GM23248 (cell line): Measurements from ENCODE around the gene APOL1. TPM values are rescaled to one million over a fixed set of nuclear protein-coding genes. Genes with fewer than 3 reads are reported as not detected.

Experiments
- DNase-seq: peaks from one replicate; pipeline ENCODE4 v3.0.0-alpha.2; 2015
- H2AFZ ChIP-seq: fragments of 200-600 bp; sonication (generic); 2 replicates; pipeline ENCODE4 v1.6.1; 2016; ENCODE audit warnings: antibody characterized with exemption
- H3F3A ChIP-seq: fragments of 200-600 bp; sonication (generic); 2 replicates; pipeline ENCODE4 v1.6.1; 2016; ENCODE audit warnings: mild to moderate bottlenecking, antibody characterized with exemption, mixed run types; ENCODE audit not compliant: insufficient read depth
- H3K27ac ChIP-seq: fragments of 200-600 bp; sonication (generic); 2 replicates; pipeline ENCODE4 v1.5.1; 2016; ENCODE audit warnings: mild to moderate bottlenecking
- H3K27me3 ChIP-seq: fragments of 200-600 bp; sonication (generic); replicated peaks from 2 replicates; pipeline ENCODE4 v1.6.1; 2016; ENCODE audit warnings: mild to moderate bottlenecking; ENCODE audit not compliant: insufficient read depth
- H3K36me3 ChIP-seq: fragments of 200-600 bp; sonication (generic); 2 replicates; pipeline ENCODE4 v1.6.1; 2016; ENCODE audit warnings: low read depth, mild to moderate bottlenecking
- H3K4me1 ChIP-seq: fragments of 200-600 bp; sonication (generic); 2 replicates; pipeline ENCODE4 v1.6.1; 2016; ENCODE audit warnings: mild to moderate bottlenecking; ENCODE audit not compliant: insufficient read depth
- H3K4me2 ChIP-seq: fragments of 200-600 bp; sonication (generic); one replicate; pipeline ENCODE4 v1.6.1; 2016; ENCODE audit warnings: mild to moderate bottlenecking; ENCODE audit not compliant: unreplicated experiment
- H3K4me3 ChIP-seq: fragments of 200-600 bp; sonication (generic); 2 replicates; pipeline ENCODE4 v1.5.1; 2016; ENCODE audit warnings: mild to moderate bottlenecking
- H3K79me2 ChIP-seq: fragments of 200-600 bp; sonication (generic); 2 replicates; pipeline ENCODE4 v1.6.1; 2016; ENCODE audit warnings: mild to moderate bottlenecking; ENCODE audit not compliant: insufficient read depth
- H3K9ac ChIP-seq: fragments of 200-600 bp; sonication (generic); 2 replicates; pipeline ENCODE4 v1.6.1; 2016; ENCODE audit warnings: mild to moderate bottlenecking
- H3K9me2 ChIP-seq: fragments of 200-600 bp; sonication (generic); 2 replicates; pipeline ENCODE4 v1.6.1; 2016; ENCODE audit warnings: mixed run types, mild to moderate bottlenecking, moderate library complexity; ENCODE audit not compliant: insufficient read depth
- H3K9me3 ChIP-seq: fragments of 200-600 bp; sonication (generic); one replicate; pipeline ENCODE4 v1.6.1; 2017; ENCODE audit warnings: low read depth
- H4K20me1 ChIP-seq: fragments of 200-600 bp; sonication (generic); 2 replicates; pipeline ENCODE4 v1.6.0; 2016; ENCODE audit not compliant: insufficient read depth
- EZH2 ChIP-seq: fragments of 200-600 bp; sonication (generic); IDR thresholded peaks from 2 replicates; pipeline ENCODE4 v1.6.1; 2018; ENCODE audit warnings: antibody characterized with exemption, mild to moderate bottlenecking; ENCODE audit not compliant: insufficient read depth, poor library complexity, severe bottlenecking
- EZH2phosphoT487 ChIP-seq: fragments of 200-600 bp; sonication (generic); IDR thresholded peaks from 2 replicates; pipeline ENCODE4 v1.6.1; 2018; ENCODE audit warnings: antibody characterized with exemption, moderate library complexity, mild to moderate bottlenecking, low read depth; ENCODE audit not compliant: insufficient read depth
- WGBS, 2 experiments: methylation state at CpG; one replicate each; pipeline ENCODE4 v1.1.6; 2015 to 2017; ENCODE audit warnings: low lambda C conversion rate in 2 of 2, low coverage in 1 of 2; ENCODE audit errors: missing lambda C conversion rate in 2 of 2; 5-methylcytosine and 5-hydroxymethylcytosine counted together
- in situ Hi-C: fragments of 300-500 bp; cut with MboI; formaldehyde crosslinking; loops from 2 replicates; pipeline ENCODE4 v1.15.0; 2020
- polyA plus RNA-seq: library from polyadenylated mRNA; unstranded; fragments of >200 nt; fragmentation: Nextera tagmentation; extraction: Ambion mirVana; gene quantifications from 2 replicates; pipeline ENCODE4 v1.2.1, GENCODE V29; 2016
- total RNA-seq: library from RNA; depleted of rRNA; stranded (reverse); fragments of >200 nt; shearing (Covaris generic); gene quantifications from 2 replicates; pipeline ENCODE4 v1.2.3, GENCODE V29; 2014

APOL1 gene
- total and polyA plus RNA-seq, 2 experiments from 2014 or later: 8.3 to 12.8 TPM

GRCh38 chr22:36211237-36211861 lies 41.6 kb upstream of the APOL1 start:
- H3K27ac ChIP-seq: no peak overlapping the region
- no peak overlapping the region for H3K9ac ChIP-seq
- no peak overlapping the region for H2AFZ ChIP-seq
- no peak for TF ChIP-seq EZH2phosphoT487
- no peak for TF ChIP-seq EZH2
- H3K9me3 ChIP-seq: no peaks in the 10 kb centered on the region
- in situ Hi-C loops: no loop called here
- H3K4me3 ChIP-seq: no peak overlapping the region
- H3K27me3 ChIP-seq: peaks cover 36% of the 10 kb centered on the region
- WGBS, 2 experiments: 66 to 77% methylated on average over 4 of the region's 4 CpGs
- no peaks in the 10 kb centered on the region for H3K79me2 ChIP-seq
- H4K20me1 ChIP-seq: no peaks in the 10 kb centered on the region
- no peak for DNase-seq
- no peaks in the 10 kb centered on the region for H3K4me1 ChIP-seq
- H3K9me2 ChIP-seq: no peaks in the 10 kb centered on the region
- H3K36me3 ChIP-seq: no peaks in the 10 kb centered on the region
- no peaks in the 10 kb centered on the region for H3F3A ChIP-seq
- H3K4me2 ChIP-seq: no peak overlapping the region

- Histone ChIP-seq H3K4me2 (no peak overlapping the region), H3K9me3 (no peaks in the 10 kb centered on the region), H3K27ac (no peak overlapping the region), H3K9me2 (no peaks in the 10 kb centered on the region), H3K27me3 (peaks cover 46% of the 10 kb centered on the region), H3F3A (no peaks in the 10 kb centered on the region), H3K4me1 (no peaks in the 10 kb centered on the region), H2AFZ (no peak overlapping the region), H3K79me2 (no peaks in the 10 kb centered on the region), H4K20me1 (no peaks in the 10 kb centered on the region), H3K9ac (no peak overlapping the region), H3K36me3 (no peaks in the 10 kb centered on the region), H3K4me3 (no peak overlapping the region)
- no peak for DNase-seq
- TF ChIP-seq EZH2: no peak
- no peak for TF ChIP-seq EZH2phosphoT487
- in situ Hi-C loops: no loop called here
Observed at GRCh38 chr22:36212901-36213300, 40.0 kb upstream of the APOL1 start.

DNA sequence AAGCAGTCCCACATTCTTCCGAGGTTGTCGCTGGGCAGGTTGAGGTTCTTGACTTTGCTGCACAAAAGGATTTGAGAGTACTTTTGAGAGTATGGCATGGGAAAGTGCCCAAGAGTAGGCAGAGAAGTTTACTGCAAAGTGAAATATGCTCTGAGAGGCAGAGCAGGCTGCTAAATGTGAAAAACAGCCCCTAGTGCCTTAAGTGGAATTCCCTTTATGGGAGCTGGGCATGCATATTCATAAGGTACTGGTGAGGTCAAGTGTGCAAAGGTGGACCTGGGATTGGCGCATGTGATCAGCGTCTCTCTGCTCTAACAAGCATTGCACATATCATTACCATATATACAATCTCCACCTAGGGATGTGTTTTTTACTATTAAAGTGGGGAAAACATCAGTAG lies 39.3 kb upstream of the APOL1 start:
- 66 to 71% methylated on average over 4 of the region's 4 CpGs for WGBS, 2 experiments
- H3K9me3 ChIP-seq: no peaks in the 10 kb centered on the region
- no peak overlapping the region for H3K4me3 ChIP-seq
- peaks cover 46% of the 10 kb centered on the region for H3K27me3 ChIP-seq
- no peaks in the 10 kb centered on the region for H3F3A ChIP-seq
- H4K20me1 ChIP-seq: no peaks in the 10 kb centered on the region
- H3K27ac ChIP-seq: no peak overlapping the region
- no peak overlapping the region for H3K4me2 ChIP-seq
- no peaks in the 10 kb centered on the region for H3K4me1 ChIP-seq
- H3K9me2 ChIP-seq: no peaks in the 10 kb centered on the region
- TF ChIP-seq EZH2phosphoT487: no peak
- no peak for TF ChIP-seq EZH2
- in situ Hi-C loops: no loop called here
- H3K36me3 ChIP-seq: no peaks in the 10 kb centered on the region
- no peak overlapping the region for H2AFZ ChIP-seq
- H3K9ac ChIP-seq: no peak overlapping the region
- no peaks in the 10 kb centered on the region for H3K79me2 ChIP-seq
- DNase-seq: no peak

- H3K79me2 ChIP-seq: no peaks in the 10 kb centered on the region
- H3K27me3 ChIP-seq: peaks cover 39% of the 10 kb centered on the region
- no peaks in the 10 kb centered on the region for H3K9me2 ChIP-seq
- H3K27ac ChIP-seq: no peak overlapping the region
- in situ Hi-C loops: no loop called here
- H3K4me3 ChIP-seq: no peak overlapping the region
- no peak for DNase-seq
- H3K9me3 ChIP-seq: no peaks in the 10 kb centered on the region
- H3K4me1 ChIP-seq: peaks cover 9% of the 10 kb centered on the region
- 74 to 77% methylated on average over 2 of the region's 2 CpGs for WGBS, 2 experiments
- no peak for TF ChIP-seq EZH2
- TF ChIP-seq EZH2phosphoT487: no peak
- no peak overlapping the region for H3K4me2 ChIP-seq
- H3F3A ChIP-seq: peaks cover 13% of the 10 kb centered on the region
- H2AFZ ChIP-seq: no peak overlapping the region
- no peak overlapping the region for H3K9ac ChIP-seq
- H4K20me1 ChIP-seq: no peaks in the 10 kb centered on the region
- no peaks in the 10 kb centered on the region for H3K36me3 ChIP-seq
Observed at GRCh38 chr22:36215981-36216380, 37.0 kb upstream of the APOL1 start.
